WTC11 (cell line): Measurements from ENCODE around the gene RGS19. TPM values are rescaled to one million over a fixed set of nuclear protein-coding genes. Genes with fewer than 3 reads are reported as not detected.
A peak's percentile ranks its signal among the peaks of the same experiment; 100 is the strongest.

Experiments
- ATAC-seq: fragments of 200-7000 bp; cut with Tn5 transposase; 2 replicates; pipeline ENCODE4 v1.10.0; 2021; ENCODE audit warnings: mild to moderate bottlenecking, moderate library complexity
- CTCF ChIA-PET: fragments of 300-600 bp; sonication (Branson Sonifier 250); formaldehyde crosslinking; loops from one replicate; lab custom pipeline; 2021; ENCODE audit warnings: antibody characterized with exemption; lab: Charles Lee
- POLR2A ChIA-PET: fragments of 350-600 bp; sonication (Branson Sonifier 250); formaldehyde crosslinking; loops from one replicate; lab custom pipeline; 2021; ENCODE audit warnings: antibody characterized with exemption; lab: Charles Lee
- DNase-seq: peaks from one replicate; pipeline ENCODE4 v3.0.0; 2021; ENCODE audit warnings: low spot score
- H3K27ac Mint-ChIP-seq: 2 replicates; pipeline ENCODE4 v1.8.0; 2021; ENCODE audit warnings: mixed read lengths
- H3K27me3 Mint-ChIP-seq: 2 replicates; pipeline ENCODE4 v1.8.0; 2021; ENCODE audit warnings: low read depth, mild to moderate bottlenecking, moderate library complexity, mixed read lengths
- H3K36me3 Mint-ChIP-seq: 2 replicates; pipeline ENCODE4 v1.8.0; 2021; ENCODE audit warnings: mixed read lengths
- H3K4me1 Mint-ChIP-seq: 2 replicates; pipeline ENCODE4 v1.8.0; 2022; ENCODE audit warnings: mixed read lengths
- H3K4me3 Mint-ChIP-seq: 2 replicates; pipeline ENCODE4 v1.8.0; 2021; ENCODE audit warnings: mild to moderate bottlenecking, moderate library complexity, mixed read lengths
- H3K9me3 Mint-ChIP-seq: 2 replicates; pipeline ENCODE4 v1.8.0; 2021; ENCODE audit warnings: mixed read lengths
- EMX1 ChIP-seq: fragments of 250-450 bp; sonication (Bioruptor Pico); IDR thresholded peaks from 2 replicates; pipeline ENCODE4 v1.8.0; 2021; ENCODE audit warnings: mild to moderate bottlenecking
- FOXP1 ChIP-seq: sonication (generic); formaldehyde crosslinking; IDR thresholded peaks from 2 replicates; pipeline ENCODE4 v1.8.0; 2022; ENCODE audit warnings: missing genetic modification reagents, mild to moderate bottlenecking, moderate library complexity, borderline replicate concordance
- GRHL2 ChIP-seq: fragments of 250-450 bp; sonication (Bioruptor Pico); IDR thresholded peaks from 2 replicates; pipeline ENCODE4 v1.8.0; 2022; ENCODE audit warnings: mild to moderate bottlenecking, moderate library complexity; ENCODE audit not compliant: insufficient replicate concordance, severe bottlenecking
- JAZF1 ChIP-seq: fragments of 250-450 bp; sonication (Bioruptor Pico); IDR thresholded peaks from 2 replicates; pipeline ENCODE4 v1.9.0; 2021; ENCODE audit warnings: moderate library complexity, mild to moderate bottlenecking, inconsistent platforms
- JUN ChIP-seq: sonication (generic); formaldehyde crosslinking; IDR thresholded peaks from 2 replicates; pipeline ENCODE4 v1.8.0; 2023; ENCODE audit warnings: mild to moderate bottlenecking, missing genetic modification reagents
- KAT7 ChIP-seq: sonication (generic); formaldehyde crosslinking; IDR thresholded peaks from 2 replicates; pipeline ENCODE4 v1.8.1; 2023; ENCODE audit warnings: missing genetic modification reagents, mild to moderate bottlenecking, borderline replicate concordance
- NR2C2 ChIP-seq: sonication (generic); formaldehyde crosslinking; IDR thresholded peaks from 2 replicates; pipeline ENCODE4 v1.8.0; 2022; ENCODE audit warnings: mild to moderate bottlenecking, missing genetic modification reagents
- OVOL2 ChIP-seq: fragments of 250-450 bp; sonication (Bioruptor Pico); IDR thresholded peaks from 2 replicates; pipeline ENCODE4 v1.9.0; 2021; ENCODE audit warnings: mild to moderate bottlenecking, borderline replicate concordance
- SMAD3 ChIP-seq: sonication (generic); formaldehyde crosslinking; IDR thresholded peaks from 2 replicates; pipeline ENCODE4 v1.8.0; 2022; ENCODE audit warnings: missing genetic modification reagents, mild to moderate bottlenecking, borderline replicate concordance
- SMAD4 ChIP-seq: sonication (generic); formaldehyde crosslinking; IDR thresholded peaks from 2 replicates; pipeline ENCODE4 v1.8.0; 2022; ENCODE audit warnings: mild to moderate bottlenecking, missing genetic modification reagents
- SP1 ChIP-seq: sonication (generic); formaldehyde crosslinking; conservative IDR thresholded peaks from 2 replicates; pipeline ENCODE4 v1.8.1; 2022; ENCODE audit warnings: missing genetic modification reagents
- TEAD4 ChIP-seq: sonication (generic); formaldehyde crosslinking; IDR thresholded peaks from 2 replicates; pipeline ENCODE4 v1.8.0; 2022; ENCODE audit warnings: mild to moderate bottlenecking, missing genetic modification reagents
- TP53 ChIP-seq: sonication (generic); formaldehyde crosslinking; IDR thresholded peaks from 2 replicates; pipeline ENCODE4 v1.8.1; 2023; ENCODE audit warnings: mild to moderate bottlenecking, missing genetic modification reagents
- ZBTB21 ChIP-seq: sonication (generic); formaldehyde crosslinking; IDR thresholded peaks from 2 replicates; pipeline ENCODE4 v1.8.1; 2023; ENCODE audit warnings: mild to moderate bottlenecking, missing genetic modification reagents, borderline replicate concordance
- ZBTB43 ChIP-seq: sonication (generic); formaldehyde crosslinking; IDR thresholded peaks from 2 replicates; pipeline ENCODE4 v1.8.1; 2023; ENCODE audit warnings: mild to moderate bottlenecking, missing genetic modification reagents
- ZNF219 ChIP-seq: sonication (generic); formaldehyde crosslinking; IDR thresholded peaks from 2 replicates; pipeline ENCODE4 v1.8.0; 2023; ENCODE audit warnings: missing genetic modification reagents, mild to moderate bottlenecking, borderline replicate concordance
- ZNF423 ChIP-seq: fragments of 250-450 bp; sonication (Bioruptor Pico); IDR thresholded peaks from 2 replicates; pipeline ENCODE4 v2.1.2; 2022; ENCODE audit warnings: mild to moderate bottlenecking, moderate library complexity
- total RNA-seq: library from RNA; stranded (reverse); gene quantifications from 3 replicates; pipeline ENCODE4 v1.2.3, GENCODE V29; 2021
- TF ChIP-seq, protein P1 (sequence below): fragments of 250-450 bp; sonication (Bioruptor Pico); IDR thresholded peaks from 2 replicates; pipeline ENCODE4 v1.9.0; 2021; ENCODE audit warnings: mild to moderate bottlenecking
- TF ChIP-seq, protein P2 (sequence below): sonication (generic); formaldehyde crosslinking; IDR thresholded peaks from 2 replicates; pipeline ENCODE4 v1.8.1; 2022; ENCODE audit warnings: mild to moderate bottlenecking, missing genetic modification reagents, moderate library complexity, borderline replicate concordance
- TF ChIP-seq, protein P3 (sequence below): sonication (generic); formaldehyde crosslinking; conservative IDR thresholded peaks from 2 replicates; pipeline ENCODE4 v1.8.1; 2023; ENCODE audit warnings: mild to moderate bottlenecking, low read depth, missing genetic modification reagents, moderate library complexity

RGS19 gene
- total RNA-seq, 1 experiment from 2014 or later, result 13.8 TPM

DNA sequence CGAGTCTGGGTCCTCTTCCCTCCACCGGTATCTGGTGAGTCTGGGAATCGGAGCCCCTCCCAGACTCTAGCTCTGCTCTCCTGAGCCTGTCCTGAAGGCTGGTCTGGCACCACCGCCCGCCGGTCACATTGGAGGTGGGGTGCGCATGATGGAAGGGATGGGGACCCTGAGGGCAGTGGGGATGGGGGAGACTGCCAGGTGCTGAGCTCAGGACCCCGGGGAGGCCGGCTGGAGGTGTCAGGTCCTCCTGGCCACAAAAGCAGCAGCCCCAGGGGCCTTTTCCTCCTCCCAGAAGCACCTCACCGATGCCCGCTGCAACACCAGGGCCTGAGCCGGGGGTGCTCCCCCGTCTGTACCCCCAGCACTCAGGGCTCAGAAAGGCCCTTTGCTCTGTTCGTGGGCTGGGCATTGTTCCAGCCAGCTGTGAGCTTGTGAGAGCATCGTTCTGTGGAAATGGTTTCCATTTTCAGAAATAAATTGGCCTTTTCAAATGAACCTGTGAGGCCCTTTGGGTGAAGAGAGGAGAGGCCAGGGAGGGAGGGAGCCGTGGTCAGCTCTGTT is 30.6 kb upstream of the RGS19 start:
- no peaks in the 10 kb centered on the region for H3K36me3 Mint-ChIP-seq
- H3K4me3 Mint-ChIP-seq, result no peak overlapping the region
- no peaks in the 10 kb centered on the region for H3K4me1 Mint-ChIP-seq
- DNase-seq, result peak; percentile 10
- no peak overlapping the region for H3K27ac Mint-ChIP-seq
- POLR2A ChIA-PET, result no interaction called here
- H3K9me3 Mint-ChIP-seq, result no peaks in the 10 kb centered on the region
- H3K27me3 Mint-ChIP-seq, result no peaks in the 10 kb centered on the region
- no peak for ATAC-seq
- CTCF ChIA-PET, result interaction anchor here (1.9 to 2.4 kb wide), 2 partner anchors 10 to 26 kb away, joined by 7 to 10 read pairs; partner anchors contain the start of gene LKAAEAR1
- TF ChIP-seq ZBTB21 (CRISPR knock-in tag) (no peak), KAT7 (CRISPR knock-in tag) (no peak), SMAD3 (no peak), EMX1 (no peak), SMAD4 (CRISPR knock-in tag) (no peak), TP53 (CRISPR knock-in tag) (no peak), ZNF423 (CRISPR knock-in tag) (no peak), ZBTB43 (CRISPR knock-in tag) (no peak), GRHL2 (CRISPR knock-in tag) (no peak), ZNF219 (no peak), TEAD4 (CRISPR knock-in tag) (no peak), NR2C2 (CRISPR knock-in tag) (no peak), FOXP1 (CRISPR knock-in tag) (no peak), SP1 (CRISPR knock-in tag) (no peak), OVOL2 (CRISPR knock-in tag) (no peak), JUN (no peak), JAZF1 (no peak)
- TF ChIP-seq, protein P1, sequence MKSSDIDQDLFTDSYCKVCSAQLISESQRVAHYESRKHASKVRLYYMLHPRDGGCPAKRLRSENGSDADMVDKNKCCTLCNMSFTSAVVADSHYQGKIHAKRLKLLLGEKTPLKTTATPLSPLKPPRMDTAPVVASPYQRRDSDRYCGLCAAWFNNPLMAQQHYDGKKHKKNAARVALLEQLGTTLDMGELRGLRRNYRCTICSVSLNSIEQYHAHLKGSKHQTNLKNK (CRISPR knock-in tag), result no peak
- TF ChIP-seq, protein P2, sequence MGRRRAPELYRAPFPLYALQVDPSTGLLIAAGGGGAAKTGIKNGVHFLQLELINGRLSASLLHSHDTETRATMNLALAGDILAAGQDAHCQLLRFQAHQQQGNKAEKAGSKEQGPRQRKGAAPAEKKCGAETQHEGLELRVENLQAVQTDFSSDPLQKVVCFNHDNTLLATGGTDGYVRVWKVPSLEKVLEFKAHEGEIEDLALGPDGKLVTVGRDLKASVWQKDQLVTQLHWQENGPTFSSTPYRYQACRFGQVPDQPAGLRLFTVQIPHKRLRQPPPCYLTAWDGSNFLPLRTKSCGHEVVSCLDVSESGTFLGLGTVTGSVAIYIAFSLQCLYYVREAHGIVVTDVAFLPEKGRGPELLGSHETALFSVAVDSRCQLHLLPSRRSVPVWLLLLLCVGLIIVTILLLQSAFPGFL (CRISPR knock-in tag), result no peak
- TF ChIP-seq, protein P3, sequence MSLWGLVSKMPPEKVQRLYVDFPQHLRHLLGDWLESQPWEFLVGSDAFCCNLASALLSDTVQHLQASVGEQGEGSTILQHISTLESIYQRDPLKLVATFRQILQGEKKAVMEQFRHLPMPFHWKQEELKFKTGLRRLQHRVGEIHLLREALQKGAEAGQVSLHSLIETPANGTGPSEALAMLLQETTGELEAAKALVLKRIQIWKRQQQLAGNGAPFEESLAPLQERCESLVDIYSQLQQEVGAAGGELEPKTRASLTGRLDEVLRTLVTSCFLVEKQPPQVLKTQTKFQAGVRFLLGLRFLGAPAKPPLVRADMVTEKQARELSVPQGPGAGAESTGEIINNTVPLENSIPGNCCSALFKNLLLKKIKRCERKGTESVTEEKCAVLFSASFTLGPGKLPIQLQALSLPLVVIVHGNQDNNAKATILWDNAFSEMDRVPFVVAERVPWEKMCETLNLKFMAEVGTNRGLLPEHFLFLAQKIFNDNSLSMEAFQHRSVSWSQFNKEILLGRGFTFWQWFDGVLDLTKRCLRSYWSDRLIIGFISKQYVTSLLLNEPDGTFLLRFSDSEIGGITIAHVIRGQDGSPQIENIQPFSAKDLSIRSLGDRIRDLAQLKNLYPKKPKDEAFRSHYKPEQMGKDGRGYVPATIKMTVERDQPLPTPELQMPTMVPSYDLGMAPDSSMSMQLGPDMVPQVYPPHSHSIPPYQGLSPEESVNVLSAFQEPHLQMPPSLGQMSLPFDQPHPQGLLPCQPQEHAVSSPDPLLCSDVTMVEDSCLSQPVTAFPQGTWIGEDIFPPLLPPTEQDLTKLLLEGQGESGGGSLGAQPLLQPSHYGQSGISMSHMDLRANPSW (CRISPR knock-in tag), result no peak
- TF ChIP-seq, all 79 proteins: peak for 0
